Mucosa of descending colon (tissue), 3 donors: Measurements from ENCODE around the gene HMOX2. TPM values are rescaled to one million over a fixed set of nuclear protein-coding genes. Genes with fewer than 3 reads are reported as not detected.

ENCODE experiments used
- ATAC-seq: fragments of 200-7000 bp; cut with Tn5 transposase; one replicate; pipeline ENCODE4 v1.9.1; 2020; ENCODE audit warnings: mild to moderate bottlenecking, moderate library complexity
- DNase-seq, 3 donors: peaks; one replicate each; pipeline ENCODE4 v3.0.0-alpha.2; 2020
- H3K36me3 ChIP-seq: fragments of 200-600 bp; one replicate; pipeline ENCODE4 v1.8.0; 2021; ENCODE audit warnings: low read depth, mild to moderate bottlenecking
- H3K4me1 ChIP-seq: fragments of 200-600 bp; one replicate; pipeline ENCODE4 v1.8.0; 2021; ENCODE audit warnings: low read depth, mild to moderate bottlenecking
- H3K4me3 ChIP-seq: fragments of 200-600 bp; one replicate; pipeline ENCODE4 v1.8.0; 2021; ENCODE audit warnings: mild to moderate bottlenecking
- H3K9me3 ChIP-seq: fragments of 200-600 bp; one replicate; pipeline ENCODE4 v1.8.0; 2021; ENCODE audit warnings: mild to moderate bottlenecking
- CTCF ChIP-seq: fragments of 200-600 bp; IDR thresholded peaks from one replicate; pipeline ENCODE4 v1.8.0; 2022; ENCODE audit warnings: antibody characterized with exemption, mild to moderate bottlenecking
- intact Hi-C, 2 donors: fragments of 100-400 bp; cut with DNase I in 1 of 2; cut with micrococcal nuclease in 1 of 2; formaldehyde crosslinking; loops; one replicate each; pipeline versions ENCODE4 v1.11.0 to v1.11.1; 2022; cut with DNase I, micrococcal nuclease
- total RNA-seq, 3 donors: library from RNA; stranded (reverse); fragmentation: NEBNext Ultra II Directional in 2 of 3; extraction: Animal tissue kit (Norgen Biotek cat#: 25700) in 2 of 3; gene quantifications; one replicate each; pipeline versions ENCODE4 v1.2.1 to v1.2.4, GENCODE V29; 2021 to 2023
- donor health status: DM: no; HTN: no; CAD: no; lungs with moderate emphysema.
- donor health status: DM: no; HTN: no; CAD: no.
- donor health status: DM: no; HTN: yes; CAD: no.

The HMOX2 gene
- total RNA-seq, 3 donors from 2014 or later = 36.0 to 52.7 (median 49.3) TPM

DNA sequence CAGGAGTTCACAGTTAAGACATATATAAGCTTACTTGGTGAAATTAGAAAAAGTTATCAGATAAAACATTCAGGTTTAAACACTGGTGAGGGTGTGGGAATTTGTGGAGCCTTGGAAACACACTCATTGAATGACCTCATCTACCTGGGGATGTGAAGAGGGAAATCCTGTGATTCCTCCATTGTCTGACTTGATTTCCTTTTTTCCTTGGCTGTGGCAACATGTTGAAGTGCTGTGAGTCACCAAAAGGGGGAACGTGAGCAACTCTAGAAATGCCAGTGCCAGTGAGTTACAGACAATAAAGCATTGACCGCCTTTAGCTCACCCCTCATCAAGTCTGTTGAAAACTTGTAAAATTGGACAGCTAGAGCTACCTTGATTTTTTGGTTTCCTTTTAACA is 1.8 kb downstream of the HMOX2 start:
- intact Hi-C loops = no loop called here
- DNase-seq = no peak
- no peak overlapping the region for H3K4me3 ChIP-seq
- ATAC-seq = no peak
- peaks cover 14% of the 10 kb centered on the region for H3K4me1 ChIP-seq
- no peaks in the 10 kb centered on the region for H3K9me3 ChIP-seq
- no peaks in the 10 kb centered on the region for H3K36me3 ChIP-seq
- no peak for TF ChIP-seq CTCF

DNA sequence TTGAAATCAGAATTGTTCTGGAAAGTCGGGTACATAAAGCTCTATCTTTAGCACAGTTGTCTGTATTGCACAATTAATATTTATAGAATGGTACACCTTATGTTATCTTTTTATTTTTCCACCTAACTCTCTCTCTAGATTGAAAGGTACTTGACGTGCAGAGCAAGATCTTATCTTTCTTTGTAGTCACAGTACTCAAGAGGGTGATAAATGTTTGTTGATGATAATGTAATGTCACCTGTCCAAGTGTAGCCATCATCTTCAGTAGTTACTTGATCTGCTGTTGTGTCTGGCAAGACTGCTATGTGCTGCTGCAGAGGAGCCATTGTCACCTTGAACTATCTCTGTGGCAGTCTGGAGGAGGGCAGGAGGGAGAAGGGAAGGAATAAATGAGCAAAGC is 5.3 kb downstream of the HMOX2 start:
- H3K4me1 ChIP-seq = peaks cover 9% of the 10 kb centered on the region
- H3K9me3 ChIP-seq = no peaks in the 10 kb centered on the region
- no peaks in the 10 kb centered on the region for H3K36me3 ChIP-seq
- no peak for TF ChIP-seq CTCF
- ATAC-seq (no peak), DNase-seq (no peak)
- intact Hi-C loops = no loop called here
- H3K4me3 ChIP-seq = no peak overlapping the region

DNA sequence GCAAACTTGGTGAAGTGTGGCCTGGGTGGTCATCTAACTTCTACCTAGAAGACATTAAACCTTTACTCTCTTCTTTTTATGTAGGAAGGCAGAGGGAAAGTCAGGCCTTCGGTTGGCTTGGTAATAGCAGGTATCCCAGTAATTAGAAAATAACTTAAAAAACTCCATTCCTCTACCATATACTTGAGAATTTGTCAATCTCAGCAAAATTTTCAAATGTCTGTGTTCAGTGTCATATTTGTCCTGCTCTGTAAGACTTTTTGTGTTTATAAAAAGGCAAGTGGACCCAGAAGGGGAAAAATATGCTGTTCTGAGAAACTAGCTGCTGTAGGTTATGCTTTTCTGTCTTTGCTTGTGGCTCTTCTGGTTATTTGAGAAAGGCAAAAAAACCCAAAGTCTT is 5.8 kb downstream of the HMOX2 start:
- Histone ChIP-seq H3K4me3 (no peak overlapping the region), H3K4me1 (peaks cover 10% of the 10 kb centered on the region), H3K36me3 (no peaks in the 10 kb centered on the region), H3K9me3 (no peaks in the 10 kb centered on the region)
- TF ChIP-seq CTCF = no peak
- intact Hi-C loops = no loop called here
- DNase-seq = no peak
- ATAC-seq = no peak

- Histone ChIP-seq H3K36me3 (no peaks in the 10 kb centered on the region), H3K4me1 (peaks cover 2% of the 10 kb centered on the region), H3K4me3 (no peak overlapping the region), H3K9me3 (no peaks in the 10 kb centered on the region)
- DNase-seq (no peak), ATAC-seq (no peak)
- intact Hi-C loops = no loop called here
- TF ChIP-seq CTCF = no peak
These were observed 10.1 kb downstream of the HMOX2 start for GRCh38 chr16:4486126-4486893.

- Histone ChIP-seq H3K36me3 (no peaks in the 10 kb centered on the region), H3K4me1 (peaks cover 2% of the 10 kb centered on the region), H3K4me3 (no peak overlapping the region), H3K9me3 (no peaks in the 10 kb centered on the region)
- ATAC-seq = no peak
- intact Hi-C loops = no loop called here
- no peak for TF ChIP-seq CTCF
- DNase-seq = no peak
These were observed 11.8 kb downstream of the HMOX2 start for GRCh38 chr16:4487955-4488498.
